GM12878 (cell line): ENCODE measurements around the gene EME2. TPM values are rescaled to one million over a fixed set of nuclear protein-coding genes. Genes with fewer than 3 reads are reported as not detected.

Experiments
- ATAC-seq: fragments of 200-7000 bp; cut with Tn5 transposase; 3 replicates; pipeline ENCODE4 v1.9.1; 2020; ENCODE audit warnings: mild to moderate bottlenecking, moderate library complexity
- BruUV-seq: library from RNA; stranded (reverse); fragments of 400-500 nt; replicated peaks from 2 replicates; lab custom pipeline; 2021; lab: Mats Ljungman, UMichigan
- CTCF ChIA-PET: fragments of 300-600 bp; sonication (Branson Sonifier 250); formaldehyde crosslinking; extraction: SDS; loops from one replicate; lab custom pipeline; 2021; ENCODE audit warnings: inconsistent platforms; lab: Yijun Ruan, JAX
- POLR2A ChIA-PET: fragments of 350-600 bp; formaldehyde crosslinking; extraction: SDS; loops from one replicate; lab custom pipeline; 2021; ENCODE audit warnings: inconsistent platforms; lab: Charles Lee
- RAD21 ChIA-PET: fragments of 300-600 bp; sonication (Branson Sonifier 250); formaldehyde crosslinking; loops from one replicate; lab custom pipeline; 2023; ENCODE audit warnings: antibody characterized with exemption; ENCODE audit not compliant: unreplicated experiment; lab: Charles Lee
- SMC1A ChIA-PET: fragments of 300-600 bp; sonication (Branson Sonifier 250); formaldehyde crosslinking; loops from one replicate; lab custom pipeline; 2023; ENCODE audit not compliant: unreplicated experiment, uncharacterized antibody; lab: Charles Lee
- DNase-seq: peaks from one replicate; pipeline ENCODE4 v3.0.0-alpha.2; 2011; ENCODE audit warnings: low read depth, low spot score
- FAIRE-seq: peaks from 3 replicates; lab custom pipeline; 2011; peaks lifted over from hg19 to GRCh38; lab: Jason Lieb, UNC
- H2AFZ ChIP-seq: 2 replicates; pipeline ENCODE4 v1.6.0; 2011; ENCODE audit warnings: low read depth, low read length, control low read depth; ENCODE audit not compliant: control insufficient read depth
- H3K27ac ChIP-seq: 2 replicates; pipeline ENCODE4 v1.5.1; 2011; ENCODE audit warnings: control low read depth; ENCODE audit not compliant: control insufficient read depth, insufficient read depth
- H3K27me3 ChIP-seq, 2 experiments: replicated peaks in 1 of 2; 2 replicates each; pipeline versions ENCODE4 v1.6.0 to v1.6.1; 2011; ENCODE audit warnings: low read length in 1 of 2; ENCODE audit not compliant: control insufficient read depth in 2 of 2, insufficient read depth in 2 of 2
- H3K36me3 ChIP-seq, 2 experiments: 2 replicates each; pipeline ENCODE4 v1.5.1; 2011; ENCODE audit warnings: low read length in 1 of 2; ENCODE audit not compliant: control insufficient read depth in 2 of 2, insufficient read depth in 2 of 2
- H3K4me1 ChIP-seq: 2 replicates; pipeline ENCODE4 v1.6.1; 2011; ENCODE audit warnings: mild to moderate bottlenecking, low read length, moderate library complexity, mixed read lengths; ENCODE audit not compliant: control insufficient read depth, insufficient read depth
- H3K4me2 ChIP-seq: 2 replicates; pipeline ENCODE4 v1.6.0; 2011; ENCODE audit warnings: control low read depth; ENCODE audit not compliant: control insufficient read depth, insufficient read depth
- H3K4me3 ChIP-seq: fragments of 200-600 bp; sonication (generic); 2 replicates; pipeline ENCODE4 v1.5.1; 2016
- H3K79me2 ChIP-seq: 2 replicates; pipeline ENCODE4 v1.6.0; 2011; ENCODE audit warnings: low read length; ENCODE audit not compliant: control insufficient read depth, insufficient read depth
- H3K9ac ChIP-seq: 2 replicates; pipeline ENCODE4 v1.8.0; 2011; ENCODE audit warnings: low read length, control low read depth, mixed read lengths; ENCODE audit not compliant: control insufficient read depth, insufficient read depth
- H3K9me3 ChIP-seq: replicated peaks from 3 replicates; pipeline ENCODE4 v1.5.1; 2011; ENCODE audit warnings: mild to moderate bottlenecking, low read length; ENCODE audit not compliant: control insufficient read depth, insufficient read depth
- H4K20me1 ChIP-seq: 2 replicates; pipeline ENCODE4 v1.6.0; 2011; ENCODE audit not compliant: control insufficient read depth, insufficient read depth
- ASH2L ChIP-seq: fragments of 300-600, 200-600 bp; sonication (generic); IDR thresholded peaks from 2 replicates; pipeline ENCODE4 v1.6.1; 2017; ENCODE audit warnings: low read depth, mild to moderate bottlenecking, borderline replicate concordance
- ATF7 ChIP-seq: fragments of 450-650 bp; IDR thresholded peaks from 2 replicates; pipeline ENCODE4 v1.6.1; 2016; ENCODE audit warnings: low read depth, mild to moderate bottlenecking
- CBX5 ChIP-seq: sonication (generic); IDR thresholded peaks from 2 replicates; pipeline ENCODE4 v1.6.1; 2016; ENCODE audit warnings: low read depth, moderate library complexity, mild to moderate bottlenecking, inconsistent platforms
- CEBPB ChIP-seq, 2 experiments: fragments of 150-350 bp in 1 of 2; IDR thresholded peaks; 2 replicates each; pipeline ENCODE4 v1.6.1; 2012 to 2014; ENCODE audit warnings: low read depth in 2 of 2, low read length in 2 of 2, borderline replicate concordance in 1 of 2, inconsistent platforms in 1 of 2
- EGR1 ChIP-seq, 2 experiments: IDR thresholded peaks; 1 replicate in 1 of 2; 2 replicates in 1 of 2; pipeline ENCODE4 v1.6.1; 2011 to 2012; ENCODE audit warnings: low read depth in 2 of 2, low read length in 2 of 2, borderline replicate concordance in 1 of 2, mild to moderate bottlenecking in 1 of 2, moderate library complexity in 1 of 2
- EZH2 ChIP-seq: IDR thresholded peaks from 2 replicates; pipeline ENCODE4 v1.6.1; 2012; ENCODE audit warnings: low read depth, mild to moderate bottlenecking, control low read depth, inconsistent platforms, low read length, borderline replicate concordance; ENCODE audit not compliant: control insufficient read depth
- HDAC6 ChIP-seq: fragments of 200-600 bp; sonication (generic); IDR thresholded peaks from one replicate; pipeline ENCODE4 v1.8.0; 2017; ENCODE audit warnings: antibody characterized with exemption; ENCODE audit not compliant: unreplicated experiment
- KDM1A ChIP-seq: fragments of 200-600 bp; sonication (generic); IDR thresholded peaks from 2 replicates; pipeline ENCODE4 v1.6.1; 2016; ENCODE audit warnings: borderline replicate concordance
- LARP7 ChIP-seq: fragments of 450-650 bp; IDR thresholded peaks from 2 replicates; pipeline ENCODE4 v1.6.1; 2017; ENCODE audit warnings: mild to moderate bottlenecking
- PAX5 ChIP-seq: IDR thresholded peaks from 2 replicates; pipeline ENCODE4 v1.6.1; 2011; ENCODE audit warnings: low read depth, low read length, borderline replicate concordance
- POLR2AphosphoS5 ChIP-seq: IDR thresholded peaks from 2 replicates; pipeline ENCODE4 v1.6.1; 2011; ENCODE audit warnings: mild to moderate bottlenecking, low read length, inconsistent platforms
- POU2F2 ChIP-seq: IDR thresholded peaks from 3 replicates; pipeline ENCODE4 v1.6.1; 2011; ENCODE audit warnings: low read depth, mild to moderate bottlenecking, low read length, borderline replicate concordance
- RAD21 ChIP-seq: IDR thresholded peaks from 2 replicates; pipeline ENCODE4 v1.6.1; 2011; ENCODE audit warnings: mild to moderate bottlenecking, low read depth, low read length, moderate library complexity; ENCODE audit not compliant: insufficient read depth
- RB1 ChIP-seq: fragments of 450-650 bp; formaldehyde crosslinking; IDR thresholded peaks from 2 replicates; pipeline ENCODE4 v1.6.1; 2017; ENCODE audit warnings: mild to moderate bottlenecking, borderline replicate concordance
- RELA ChIP-seq: fragments of 450-650 bp; IDR thresholded peaks from 2 replicates; pipeline ENCODE4 v1.8.0; 2014; ENCODE audit warnings: borderline replicate concordance; ENCODE audit not compliant: partially characterized antibody
- SREBF1 ChIP-seq: IDR thresholded peaks from 2 replicates; pipeline ENCODE4 v1.6.1; 2012; ENCODE audit warnings: mild to moderate bottlenecking, low read length
- TCF12 ChIP-seq: IDR thresholded peaks from 2 replicates; pipeline ENCODE4 v1.6.1; 2011; ENCODE audit warnings: low read depth, mild to moderate bottlenecking, low read length
- TCF3 ChIP-seq: IDR thresholded peaks from 2 replicates; pipeline ENCODE4 v1.6.1; 2012; ENCODE audit warnings: low read depth, mild to moderate bottlenecking, low read length, borderline replicate concordance; ENCODE audit not compliant: insufficient read depth
- WGBS: methylation state at CpG from one replicate; pipeline ENCODE4 v1.1.6; 2016; ENCODE audit warnings: low lambda C conversion rate; ENCODE audit not compliant: insufficient replicate concordance, insufficient coverage; ENCODE audit errors: missing lambda C conversion rate; 5-methylcytosine and 5-hydroxymethylcytosine counted together
- in situ Hi-C: fragments of 300-500 bp; cut with MboI; formaldehyde crosslinking; loops from 9 replicates; pipeline ENCODE4 v1.14.3; 2018; ENCODE audit warnings: mixed read lengths
- intact Hi-C: fragments of 100-400 bp; cut with micrococcal nuclease; formaldehyde crosslinking; loops from one replicate; pipeline ENCODE4 v1.14.2; 2022; ENCODE audit not compliant: unreplicated experiment
- polyA plus RNA-seq, 11 experiments: library from polyadenylated mRNA; depleted of rRNA in 4 of 11; unstranded in 6 of 11; stranded (reverse) in 5 of 11; fragments of >200 nt; fragmentation: Nextera tagmentation in 4 of 11; fragmentation: Illumina TruSeq in 1 of 11; extraction: Ambion mirVana in 4 of 11; extraction: Trizol in 1 of 11; gene quantifications; 1 replicate in 1 of 11; 2 replicates in 10 of 11; pipeline versions ENCODE4 v1.2.1 to v1.2.3, GENCODE V29; 2011 to 2016; ENCODE audit warnings: inconsistent platforms in 2 of 11, missing spikeins in 2 of 11, low read depth in 1 of 11
- total RNA-seq, 4 experiments: library from RNA; depleted of rRNA in 3 of 4; stranded (reverse); fragments of >200 nt in 3 of 4; fragmentation: Illumina TruSeq in 1 of 4; extraction: Trizol in 1 of 4; gene quantifications; 2 replicates each; pipeline versions ENCODE4 v1.2.1 to v1.2.3, GENCODE V29; 2013 to 2021
- TF ChIP-seq, protein P1 (sequence below): fragments of 450-650 bp; IDR thresholded peaks from 2 replicates; pipeline ENCODE4 v1.6.1; 2017; ENCODE audit warnings: low read depth, mild to moderate bottlenecking, moderate library complexity

Gene EME2
- total and polyA plus RNA-seq, 10 of the 15 experiments (the other 5 are each of a cell fraction or from before 2014, with no cell fraction given), result 0.29 to 16.9 (median 4.1) TPM

DNA sequence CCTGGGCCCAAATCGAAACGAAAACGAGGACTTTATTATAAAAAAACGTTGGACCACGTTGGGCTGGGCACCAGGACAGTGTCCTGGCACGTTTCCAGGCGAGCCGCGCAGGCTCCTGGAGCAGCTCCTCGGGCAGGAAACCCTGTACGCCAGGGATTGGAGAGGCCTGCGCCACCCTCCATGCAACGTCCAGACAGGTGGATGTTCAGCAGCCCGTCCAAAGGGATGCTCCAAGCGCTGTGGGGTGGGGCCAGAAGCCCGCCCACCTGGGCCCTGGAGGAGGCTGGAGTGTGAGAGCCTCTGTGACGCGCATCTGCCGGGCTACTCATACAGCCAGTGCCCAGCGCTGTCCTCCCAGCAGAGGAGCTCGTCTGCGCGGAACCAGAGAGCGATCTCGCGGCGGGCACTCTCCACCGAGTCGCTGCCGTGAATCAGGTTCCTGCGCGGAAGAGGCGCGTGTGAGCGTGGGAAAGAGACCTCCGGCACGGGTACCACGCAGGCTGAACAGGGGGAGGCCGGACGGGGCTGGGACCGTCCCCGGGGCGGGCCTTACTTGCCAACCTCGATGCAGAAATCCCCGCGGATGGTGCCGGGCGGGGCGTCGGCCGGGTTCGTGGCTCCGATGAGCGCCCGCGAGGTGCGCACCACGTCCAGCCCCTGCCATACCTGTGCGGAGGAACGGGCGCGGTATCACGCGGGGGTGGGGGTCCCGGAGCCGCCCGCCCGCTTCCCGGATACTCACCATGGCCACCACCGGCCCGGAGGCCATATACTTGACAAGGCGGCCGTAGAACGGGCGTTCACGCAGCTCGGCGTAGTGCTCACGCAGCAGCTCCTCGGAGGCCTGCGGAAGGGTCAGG is 2.1 kb upstream of the EME2 start (continued):
- TF ChIP-seq POLR2AphosphoS5, result peak; percentile 66
- TF ChIP-seq LARP7, result peak; percentile 29; the same call in 1 of the 2 replicates
- peak; percentile 21; the same call in 1 of the 2 replicates for TF ChIP-seq PAX5
- TF ChIP-seq RB1, result peak; percentile 15; the same call in 1 of the 2 replicates
- no peak for TF ChIP-seq KDM1A
- TF ChIP-seq POU2F2, result 0 out of 3 replicates have a peak, but pooled peaks have one; percentile 10
- no peak for TF ChIP-seq RELA
- no peak for TF ChIP-seq EGR1 (IDR thresholded peaks at IDR 0.05; ENCODE audit: borderline replicate concordance in 1 of 2, low read depth in 2 of 2, low read length in 2 of 2)

DNA sequence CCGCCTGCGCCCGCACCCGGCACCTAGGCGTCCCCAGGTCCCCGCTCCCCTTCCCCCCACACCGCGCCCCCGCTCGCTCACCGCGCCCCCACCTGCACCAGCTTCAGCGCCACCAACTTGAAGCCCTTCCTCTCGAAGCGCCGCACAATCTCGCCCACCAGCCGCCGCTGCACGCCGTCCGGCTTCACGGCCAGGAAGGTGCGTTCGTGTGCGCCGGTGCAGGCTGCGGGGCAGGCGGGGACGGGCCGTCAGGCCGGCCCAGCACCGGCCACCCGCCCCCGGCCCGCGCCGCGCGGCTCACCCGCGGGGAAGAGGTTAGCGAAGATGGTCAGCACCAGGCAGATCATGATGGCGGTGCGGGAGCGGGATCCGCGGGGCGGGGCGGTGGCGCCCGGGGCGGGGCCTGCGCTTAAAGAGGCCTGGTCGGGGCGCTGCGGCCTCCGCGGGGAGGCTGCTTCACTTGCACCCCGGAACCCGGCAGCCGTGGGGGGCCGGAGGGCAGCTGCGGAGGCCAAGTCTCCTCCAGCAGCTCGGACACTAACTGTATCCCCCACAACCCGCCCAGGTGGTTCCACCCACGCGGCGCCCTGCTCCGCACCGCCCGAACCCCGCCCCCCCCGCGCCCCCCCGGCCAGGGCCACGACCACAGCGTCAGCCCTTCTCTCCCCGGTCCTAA is 1.3 kb upstream of the EME2 start, which contains the start of gene NME3:
TSS of gene NME3 (minus strand) at position 356 of the 676 bp plus-strand sequence. CDS start at position 347, 9 bp downstream.
- CTCF ChIA-PET, result interaction anchor here (1.9 kb wide), 1 partner anchor 11 kb away, joined by 12 read pairs; the partner anchor contains the start of genes NUBP2 and SPSB3
- FAIRE-seq (peak; percentile 47), ATAC-seq (peak; percentile 75), DNase-seq (no peak)
- SMC1A ChIA-PET, result interaction anchor here (1.2 kb wide), 1 partner anchor 11 kb away, joined by 4 read pairs; the partner anchor contains the start of genes NUBP2 and SPSB3
- Histone ChIP-seq H2AFZ (peak within 1 kb of the TSS; percentile 61), H3K36me3 (peaks cover 0 to 20% of the 10 kb centered on the region in 2 experiments; a peak in 3 of 4 replicates), H4K20me1 (no peaks in the 10 kb centered on the region), H3K27ac (peak within 1 kb of the TSS; percentile 89), H3K4me2 (peak within 1 kb of the TSS; percentile 86), H3K9me3 (no peaks in the 10 kb centered on the region), H3K9ac (peak within 1 kb of the TSS; percentile 78), H3K4me3 (peak within 1 kb of the TSS; percentile 100), H3K4me1 (peaks cover 15% of the 10 kb centered on the region), H3K27me3 (no peaks in the 10 kb centered on the region), H3K79me2 (peaks cover 43% of the 10 kb centered on the region)
- intact Hi-C loops, result loop anchor here (5.0 kb wide), 1 partner anchor 64 kb away; the partner anchor contains the start of gene MAPK8IP3
- POLR2A ChIA-PET, result interaction anchor here (1.6 to 5.8 kb wide), 2 partner anchors 11 to 64 kb away, joined by 4 to 39 read pairs; partner anchors contain the start of genes NUBP2 and SPSB3
- RAD21 ChIA-PET, result interaction anchor here (3.1 kb wide), 1 partner anchor 11 kb away, joined by 22 read pairs; the partner anchor contains the start of genes NUBP2 and SPSB3
- in situ Hi-C loops, result loop anchor here (5.0 kb wide), 1 partner anchor 59 kb away; no protein-coding TSS in a partner anchor
- under 1% methylated on average over 57 of the region's 79 CpGs for WGBS
- no TSS peak for BruUV-seq
- TF ChIP-seq CBX5 (no peak), POLR2AphosphoS5 (0 out of 2 replicates have a peak, but pooled peaks have one; percentile 28), CEBPB (IDR thresholded peaks at IDR 0.05; ENCODE audit: borderline replicate concordance in 1 of 2, low read depth in 2 of 2, low read length in 2 of 2) (no peak), HDAC6 (no peak), EZH2 (no peak), SREBF1 (no peak), ASH2L (no peak), TCF12 (0 out of 2 replicates have a peak, but pooled peaks have one; percentile 22), TCF3 (no peak), RAD21 (no peak), ATF7 (no peak)
- TF ChIP-seq, protein P1, sequence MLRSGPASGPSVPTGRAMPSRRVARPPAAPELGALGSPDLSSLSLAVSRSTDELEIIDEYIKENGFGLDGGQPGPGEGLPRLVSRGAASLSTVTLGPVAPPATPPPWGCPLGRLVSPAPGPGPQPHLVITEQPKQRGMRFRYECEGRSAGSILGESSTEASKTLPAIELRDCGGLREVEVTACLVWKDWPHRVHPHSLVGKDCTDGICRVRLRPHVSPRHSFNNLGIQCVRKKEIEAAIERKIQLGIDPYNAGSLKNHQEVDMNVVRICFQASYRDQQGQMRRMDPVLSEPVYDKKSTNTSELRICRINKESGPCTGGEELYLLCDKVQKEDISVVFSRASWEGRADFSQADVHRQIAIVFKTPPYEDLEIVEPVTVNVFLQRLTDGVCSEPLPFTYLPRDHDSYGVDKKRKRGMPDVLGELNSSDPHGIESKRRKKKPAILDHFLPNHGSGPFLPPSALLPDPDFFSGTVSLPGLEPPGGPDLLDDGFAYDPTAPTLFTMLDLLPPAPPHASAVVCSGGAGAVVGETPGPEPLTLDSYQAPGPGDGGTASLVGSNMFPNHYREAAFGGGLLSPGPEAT, result peak; percentile 82; the same call in 1 of the 2 replicates
